ENCODE measurements around the gene SLC48A1.
A peak's percentile ranks its signal among the peaks of the same experiment; 100 is the strongest.
"Not testable (repeated sequence)": the region's sequence is repeated elsewhere in the genome, so short reads cannot be mapped to it uniquely, and the experiment has no call there.

The SLC48A1 gene

DNA sequence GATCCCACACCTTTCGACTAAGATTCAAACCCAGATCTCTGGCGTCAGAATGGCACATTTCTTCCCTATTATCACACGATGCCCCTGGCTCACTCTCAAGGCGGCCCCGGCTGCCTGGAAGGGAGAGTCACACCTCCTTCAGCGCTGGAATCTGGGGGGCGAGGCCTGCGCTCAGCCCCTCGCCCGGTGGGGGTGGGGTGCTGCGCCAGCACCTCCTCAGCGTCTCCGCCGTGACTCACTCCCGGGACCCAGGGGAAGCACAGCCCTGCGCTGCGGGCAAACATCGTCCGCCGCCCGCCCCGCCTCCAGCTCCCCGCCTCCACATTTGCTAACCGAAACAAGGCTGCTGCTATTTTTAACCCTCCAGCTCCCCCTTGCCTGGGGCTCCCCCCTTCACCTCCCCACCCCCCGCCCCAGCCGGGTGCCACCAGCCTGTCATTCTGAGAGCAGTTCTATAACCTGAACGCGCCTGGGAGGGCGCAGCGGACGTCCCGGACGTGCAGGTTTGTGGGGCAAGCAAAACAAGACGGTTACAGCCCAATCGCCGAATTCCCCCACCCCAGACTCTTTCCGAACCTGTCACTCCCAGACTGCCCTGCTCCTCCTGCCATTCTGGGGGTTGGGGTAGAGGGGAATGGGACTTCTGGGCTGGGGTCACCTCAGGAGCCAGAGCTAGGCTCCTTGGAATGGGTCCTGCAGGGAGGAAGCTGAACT, 39.9 kb downstream of the SLC48A1 start:
- peak; percentile 93 for DNase-seq (ENCODE audit: low read depth, low spot score)
- TF ChIP-seq, protein P1, sequence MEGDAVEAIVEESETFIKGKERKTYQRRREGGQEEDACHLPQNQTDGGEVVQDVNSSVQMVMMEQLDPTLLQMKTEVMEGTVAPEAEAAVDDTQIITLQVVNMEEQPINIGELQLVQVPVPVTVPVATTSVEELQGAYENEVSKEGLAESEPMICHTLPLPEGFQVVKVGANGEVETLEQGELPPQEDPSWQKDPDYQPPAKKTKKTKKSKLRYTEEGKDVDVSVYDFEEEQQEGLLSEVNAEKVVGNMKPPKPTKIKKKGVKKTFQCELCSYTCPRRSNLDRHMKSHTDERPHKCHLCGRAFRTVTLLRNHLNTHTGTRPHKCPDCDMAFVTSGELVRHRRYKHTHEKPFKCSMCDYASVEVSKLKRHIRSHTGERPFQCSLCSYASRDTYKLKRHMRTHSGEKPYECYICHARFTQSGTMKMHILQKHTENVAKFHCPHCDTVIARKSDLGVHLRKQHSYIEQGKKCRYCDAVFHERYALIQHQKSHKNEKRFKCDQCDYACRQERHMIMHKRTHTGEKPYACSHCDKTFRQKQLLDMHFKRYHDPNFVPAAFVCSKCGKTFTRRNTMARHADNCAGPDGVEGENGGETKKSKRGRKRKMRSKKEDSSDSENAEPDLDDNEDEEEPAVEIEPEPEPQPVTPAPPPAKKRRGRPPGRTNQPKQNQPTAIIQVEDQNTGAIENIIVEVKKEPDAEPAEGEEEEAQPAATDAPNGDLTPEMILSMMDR (IDR thresholded peaks at IDR 0.05; ENCODE audit: low read depth, low read length) = no peak
- peak overlapping the region; percentile 28 for H3K4me3 ChIP-seq (ENCODE audit: low read depth, low read length)
- in situ Hi-C loops (cut with HindIII; ENCODE audit: low sequenced_read_pairs) = no loop called here

DNA sequence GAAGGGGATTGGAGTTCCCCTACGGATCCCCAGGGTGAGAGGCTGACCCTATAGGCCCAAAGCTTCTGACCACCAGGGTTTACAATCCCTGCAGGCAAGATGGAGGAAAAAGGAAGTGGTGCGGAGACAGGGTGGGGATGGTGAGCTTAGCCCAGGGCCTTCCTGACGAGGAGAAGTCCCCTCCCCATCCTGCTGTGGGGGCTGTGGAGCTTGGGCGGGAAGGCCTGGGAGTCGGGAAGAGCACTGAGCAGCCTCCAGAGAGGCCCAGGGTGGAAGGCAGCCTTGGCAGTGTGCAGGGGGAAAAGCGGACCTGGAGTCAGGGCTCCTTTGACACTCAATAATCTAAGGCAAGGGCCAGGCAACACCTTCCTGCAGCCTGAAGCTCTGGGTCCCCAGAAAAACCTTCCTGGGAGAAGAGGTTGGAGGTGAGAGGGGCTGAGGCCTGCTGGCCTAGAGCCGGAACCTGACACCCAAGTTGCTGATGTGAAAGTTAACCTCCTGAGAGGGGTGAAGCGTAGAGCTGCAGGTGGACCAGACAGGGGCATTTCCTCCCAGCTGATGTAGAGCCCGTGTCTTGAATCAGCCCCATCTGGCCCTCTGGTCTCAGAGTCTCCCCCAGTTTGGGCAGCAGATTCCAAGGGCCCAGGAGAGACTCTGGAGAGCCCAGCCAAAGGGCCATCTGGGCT, 40.6 kb downstream of the SLC48A1 start:
- TF ChIP-seq, protein P1 (IDR thresholded peaks at IDR 0.05; ENCODE audit: low read depth, low read length) = no peak
- H3K4me3 ChIP-seq (ENCODE audit: low read depth, low read length) = peak overlapping the region; percentile 28
- no peak for DNase-seq (ENCODE audit: low read depth, low spot score)
- in situ Hi-C loops (cut with HindIII; ENCODE audit: low sequenced_read_pairs) = no loop called here

DNA sequence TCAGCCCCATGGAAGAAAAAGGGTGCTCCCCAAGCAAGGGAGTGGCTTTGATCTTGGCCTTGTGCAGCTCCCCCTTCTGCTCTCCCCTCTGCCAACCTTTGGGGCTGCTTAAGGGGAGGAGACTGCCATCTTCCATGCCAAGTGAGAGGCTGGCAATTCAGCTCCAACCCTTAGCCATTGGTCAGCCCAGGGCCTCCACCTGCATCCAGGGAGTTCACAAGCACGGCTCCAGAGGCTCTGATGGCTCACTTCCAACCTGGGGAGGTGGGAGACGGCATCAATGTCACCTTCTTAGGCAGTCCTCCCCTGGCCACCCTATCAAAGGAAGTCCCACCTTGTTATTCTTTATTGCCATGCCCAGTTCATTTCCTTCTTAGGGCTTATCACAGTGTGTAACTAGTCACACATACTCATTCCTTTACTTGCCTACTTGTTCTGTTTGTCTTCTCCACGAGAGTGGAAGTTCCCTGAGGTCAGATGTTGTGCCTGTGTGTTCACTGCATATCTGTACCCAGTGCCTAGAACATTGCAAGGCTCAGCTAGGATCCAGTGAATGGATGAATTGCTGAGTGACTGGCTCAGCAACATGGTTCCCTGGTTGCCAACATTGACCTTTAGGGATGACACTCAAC, 41.6 kb downstream of the SLC48A1 start:
- TF ChIP-seq, protein P1 (IDR thresholded peaks at IDR 0.05; ENCODE audit: low read depth, low read length) = no peak
- H3K4me3 ChIP-seq (ENCODE audit: low read depth, low read length) = no peak overlapping the region
- in situ Hi-C loops (cut with HindIII; ENCODE audit: low sequenced_read_pairs) = no loop called here
- DNase-seq (ENCODE audit: low read depth, low spot score) = no peak

DNA sequence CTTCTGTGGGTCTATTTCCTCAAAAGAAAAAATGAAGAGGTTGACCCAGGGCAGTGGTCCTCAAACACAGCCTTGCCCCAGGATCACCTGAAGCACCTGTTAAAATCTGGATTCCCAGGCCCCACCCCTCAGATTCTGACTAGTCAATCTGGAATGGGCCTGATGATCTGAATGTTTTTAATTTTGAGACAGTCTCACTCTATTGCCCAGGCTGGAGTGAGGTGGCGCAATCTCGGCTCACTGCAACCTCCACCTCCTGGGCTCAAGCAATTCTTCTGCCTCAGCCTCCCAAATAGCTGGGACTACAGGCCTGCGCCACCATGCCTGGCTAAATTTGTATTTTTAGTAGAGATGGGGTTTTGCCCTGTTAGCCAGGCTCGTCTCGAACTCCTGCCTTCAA, 42.4 kb downstream of the SLC48A1 start:
- in situ Hi-C loops (cut with HindIII; ENCODE audit: low sequenced_read_pairs); DNase-seq (ENCODE audit: low read depth, low spot score); H3K4me3 ChIP-seq (ENCODE audit: low read depth, low read length): not testable (repeated sequence)

DNA sequence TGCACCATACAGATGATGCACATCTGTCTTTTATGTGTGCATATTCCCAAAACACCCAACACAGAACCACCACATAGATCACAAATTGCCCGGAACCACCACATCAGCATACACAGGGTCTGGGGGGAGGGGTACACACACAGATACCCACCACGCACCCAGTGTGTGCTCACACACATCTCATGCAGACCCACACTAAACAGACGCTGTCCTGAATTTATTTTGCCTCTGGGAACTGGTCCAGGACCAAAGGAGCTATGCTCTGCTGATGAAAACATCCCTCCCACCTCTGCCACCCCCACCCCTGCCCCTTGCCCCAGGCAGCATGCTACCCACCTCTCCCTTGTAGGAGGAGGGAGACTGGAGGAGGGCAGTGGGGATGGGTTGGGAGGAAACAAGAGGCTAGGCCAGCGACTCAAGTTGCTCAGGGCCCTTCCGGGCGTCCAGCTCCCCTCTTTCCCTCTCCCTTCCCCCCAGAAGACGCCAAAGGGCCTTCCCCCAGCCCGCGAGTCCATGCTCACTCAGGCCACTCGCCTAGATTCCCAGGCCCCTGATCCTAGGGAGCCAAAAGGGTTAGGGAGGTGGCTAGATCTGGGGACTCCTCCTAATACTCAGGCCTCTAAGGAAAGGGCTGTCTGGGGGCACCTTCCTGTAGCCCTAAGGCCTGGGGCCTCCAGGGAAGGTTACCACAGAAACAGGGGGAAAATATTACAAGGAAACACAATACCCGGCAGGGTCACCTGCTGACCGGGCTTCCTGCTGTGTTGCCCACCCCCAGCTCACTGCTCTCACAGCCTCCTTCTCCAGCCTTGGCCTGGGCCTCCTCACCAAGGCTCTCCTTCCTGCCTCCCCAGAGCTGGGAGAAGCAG, 43.6 kb downstream of the SLC48A1 start:
- peak overlapping the region; percentile 71 for H3K4me3 ChIP-seq (ENCODE audit: low read depth, low read length)
- no peak for DNase-seq (ENCODE audit: low read depth, low spot score)
- in situ Hi-C loops (cut with HindIII; ENCODE audit: low sequenced_read_pairs) = no loop called here
- TF ChIP-seq, protein P1 (IDR thresholded peaks at IDR 0.05; ENCODE audit: low read depth, low read length) = no peak

DNA sequence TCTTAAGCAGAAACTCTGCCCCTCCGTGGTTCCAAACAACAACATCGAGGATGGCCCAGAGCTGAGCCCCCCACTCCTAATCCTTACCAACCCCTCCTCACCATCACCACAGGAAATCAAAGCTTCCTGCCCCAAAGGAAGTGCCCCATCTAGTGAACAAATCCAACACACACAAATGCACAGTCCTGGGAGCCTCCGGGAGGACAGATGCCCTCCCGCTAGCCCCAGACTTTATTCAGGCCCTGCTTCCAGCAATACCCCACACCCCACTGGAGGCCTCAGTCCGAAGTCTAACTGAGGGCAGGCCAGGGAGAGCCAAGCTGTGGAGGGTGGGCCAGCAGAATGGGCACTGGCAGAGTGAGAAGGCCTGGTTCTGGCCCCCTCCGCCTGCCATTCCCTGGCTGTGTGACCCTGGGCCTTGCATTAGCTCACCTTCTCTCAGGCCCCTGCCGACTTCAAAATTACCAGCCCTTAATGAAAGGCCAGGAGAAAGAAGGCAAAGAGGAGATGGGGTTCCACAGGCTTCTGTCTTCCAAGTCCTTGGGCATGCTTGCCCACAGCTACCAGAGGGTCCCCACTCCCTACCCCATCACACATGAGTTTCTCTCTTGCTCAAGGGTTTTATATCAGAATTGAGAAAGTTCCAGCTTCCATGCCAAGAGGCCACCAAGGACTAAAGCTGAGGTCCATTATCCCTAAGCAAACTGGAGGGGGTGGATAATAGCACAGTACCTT, 44.4 kb downstream of the SLC48A1 start:
- peak overlapping the region; percentile 71 for H3K4me3 ChIP-seq (ENCODE audit: low read depth, low read length)
- in situ Hi-C loops (cut with HindIII; ENCODE audit: low sequenced_read_pairs) = no loop called here
- TF ChIP-seq, protein P1 (IDR thresholded peaks at IDR 0.05; ENCODE audit: low read depth, low read length) = peak; percentile 41
- no peak for DNase-seq (ENCODE audit: low read depth, low spot score)

Data from astrocyte of the spinal cord (primary cell).